Coronary artery (tissue), 2 donors: ENCODE data around the gene PPID.
"Not testable (repeated sequence)": the region's sequence is repeated elsewhere in the genome, so short reads cannot be mapped to it uniquely, and the experiment has no call there.

ENCODE experiments used
- DNase-seq: peaks from one replicate; pipeline ENCODE4 v3.0.0-alpha.2; 2017; ENCODE audit warnings: low spot score
- H3K27ac ChIP-seq, 2 donors: fragments of 200-600 bp; sonication (generic); one replicate each; pipeline ENCODE4 v1.5.1; 2016 to 2019
- H3K4me3 ChIP-seq: fragments of 200-600 bp; sonication (generic); 2 replicates; pipeline ENCODE4 v1.5.1; 2016; ENCODE audit warnings: mild to moderate bottlenecking, moderate library complexity
- TF ChIP-seq, protein P1 (sequence below): fragments of 200-600 bp; sonication (generic); IDR thresholded peaks from one replicate; pipeline ENCODE4 v1.5.1; 2019; ENCODE audit warnings: antibody characterized with exemption

Gene PPID

DNA sequence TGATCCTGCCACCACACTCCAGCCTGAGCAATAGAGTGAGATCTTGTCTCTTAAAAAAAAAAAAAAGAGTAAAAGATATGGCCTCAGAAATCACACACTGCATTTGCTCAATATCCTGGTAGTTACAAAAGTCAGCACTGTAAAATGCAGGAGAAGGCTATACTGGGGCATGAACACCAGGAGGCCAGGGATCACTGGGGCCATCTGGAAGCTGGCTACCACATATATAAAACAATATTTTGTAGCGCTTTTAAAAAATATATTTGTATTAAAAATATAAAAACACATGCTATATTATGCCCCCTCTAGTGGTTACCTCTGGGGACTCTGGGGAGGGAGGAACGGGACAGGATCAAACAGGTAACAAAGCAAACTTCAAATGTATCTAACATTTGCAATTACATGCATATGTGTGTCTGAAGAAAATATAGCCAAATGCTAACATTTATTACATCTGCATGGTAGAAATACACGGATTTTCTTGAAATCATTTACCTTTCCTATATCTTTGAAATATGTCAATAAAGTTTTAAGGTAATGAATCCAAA lies 55.5 kb downstream of the PPID start:
- Histone ChIP-seq H3K27ac (no peak overlapping the region), H3K4me3 (no peak overlapping the region)
- TF ChIP-seq, protein P1, sequence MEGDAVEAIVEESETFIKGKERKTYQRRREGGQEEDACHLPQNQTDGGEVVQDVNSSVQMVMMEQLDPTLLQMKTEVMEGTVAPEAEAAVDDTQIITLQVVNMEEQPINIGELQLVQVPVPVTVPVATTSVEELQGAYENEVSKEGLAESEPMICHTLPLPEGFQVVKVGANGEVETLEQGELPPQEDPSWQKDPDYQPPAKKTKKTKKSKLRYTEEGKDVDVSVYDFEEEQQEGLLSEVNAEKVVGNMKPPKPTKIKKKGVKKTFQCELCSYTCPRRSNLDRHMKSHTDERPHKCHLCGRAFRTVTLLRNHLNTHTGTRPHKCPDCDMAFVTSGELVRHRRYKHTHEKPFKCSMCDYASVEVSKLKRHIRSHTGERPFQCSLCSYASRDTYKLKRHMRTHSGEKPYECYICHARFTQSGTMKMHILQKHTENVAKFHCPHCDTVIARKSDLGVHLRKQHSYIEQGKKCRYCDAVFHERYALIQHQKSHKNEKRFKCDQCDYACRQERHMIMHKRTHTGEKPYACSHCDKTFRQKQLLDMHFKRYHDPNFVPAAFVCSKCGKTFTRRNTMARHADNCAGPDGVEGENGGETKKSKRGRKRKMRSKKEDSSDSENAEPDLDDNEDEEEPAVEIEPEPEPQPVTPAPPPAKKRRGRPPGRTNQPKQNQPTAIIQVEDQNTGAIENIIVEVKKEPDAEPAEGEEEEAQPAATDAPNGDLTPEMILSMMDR, result no peak
- DNase-seq, result no peak

DNA sequence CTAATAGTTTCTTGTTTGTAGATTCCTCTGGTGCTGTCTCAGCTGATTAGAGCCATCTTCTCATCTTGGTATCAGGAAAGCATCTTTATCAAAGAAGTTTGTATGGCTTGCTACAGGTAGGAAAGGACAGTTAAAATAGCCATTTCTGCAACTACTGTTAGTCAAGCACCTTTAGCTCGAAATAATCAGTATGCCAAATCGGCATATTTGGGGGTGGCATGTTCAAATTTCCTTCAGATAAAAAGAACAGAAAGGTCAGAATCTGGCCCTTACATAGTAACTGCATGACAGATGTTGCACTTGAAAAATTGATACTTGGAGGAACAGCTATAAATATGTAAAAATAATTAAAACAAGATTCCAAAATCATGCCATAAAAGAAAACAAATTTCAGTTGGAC lies 56.3 kb downstream of the PPID start:
- TF ChIP-seq, protein P1, result no peak
- no peak for DNase-seq
- Histone ChIP-seq H3K27ac (no peak overlapping the region), H3K4me3 (no peak overlapping the region)

DNA sequence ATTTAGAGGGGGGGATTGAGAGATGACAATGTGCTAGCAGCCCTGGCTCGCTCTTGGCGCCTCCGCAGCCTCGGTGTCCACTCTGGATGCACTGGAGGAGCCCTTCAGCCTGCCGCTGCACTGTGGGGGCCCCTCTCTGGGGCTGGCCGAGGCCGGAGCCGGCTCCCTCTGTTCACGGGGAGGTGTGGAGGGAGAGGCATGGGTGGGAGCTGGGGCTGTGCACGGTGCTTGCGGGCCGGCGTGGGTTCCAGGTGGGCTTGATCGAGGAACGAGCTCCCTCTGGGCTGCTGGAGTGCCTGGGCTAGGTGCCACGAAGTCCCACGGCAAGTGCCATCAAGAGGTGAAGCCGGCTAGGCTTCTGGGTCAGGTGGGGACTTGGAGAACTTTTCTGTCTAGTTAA lies 58.4 kb downstream of the PPID start:
- no peak for DNase-seq
- Histone ChIP-seq H3K27ac (no peak overlapping the region), H3K4me3 (no peak overlapping the region)
- TF ChIP-seq, protein P1, result no peak

DNA sequence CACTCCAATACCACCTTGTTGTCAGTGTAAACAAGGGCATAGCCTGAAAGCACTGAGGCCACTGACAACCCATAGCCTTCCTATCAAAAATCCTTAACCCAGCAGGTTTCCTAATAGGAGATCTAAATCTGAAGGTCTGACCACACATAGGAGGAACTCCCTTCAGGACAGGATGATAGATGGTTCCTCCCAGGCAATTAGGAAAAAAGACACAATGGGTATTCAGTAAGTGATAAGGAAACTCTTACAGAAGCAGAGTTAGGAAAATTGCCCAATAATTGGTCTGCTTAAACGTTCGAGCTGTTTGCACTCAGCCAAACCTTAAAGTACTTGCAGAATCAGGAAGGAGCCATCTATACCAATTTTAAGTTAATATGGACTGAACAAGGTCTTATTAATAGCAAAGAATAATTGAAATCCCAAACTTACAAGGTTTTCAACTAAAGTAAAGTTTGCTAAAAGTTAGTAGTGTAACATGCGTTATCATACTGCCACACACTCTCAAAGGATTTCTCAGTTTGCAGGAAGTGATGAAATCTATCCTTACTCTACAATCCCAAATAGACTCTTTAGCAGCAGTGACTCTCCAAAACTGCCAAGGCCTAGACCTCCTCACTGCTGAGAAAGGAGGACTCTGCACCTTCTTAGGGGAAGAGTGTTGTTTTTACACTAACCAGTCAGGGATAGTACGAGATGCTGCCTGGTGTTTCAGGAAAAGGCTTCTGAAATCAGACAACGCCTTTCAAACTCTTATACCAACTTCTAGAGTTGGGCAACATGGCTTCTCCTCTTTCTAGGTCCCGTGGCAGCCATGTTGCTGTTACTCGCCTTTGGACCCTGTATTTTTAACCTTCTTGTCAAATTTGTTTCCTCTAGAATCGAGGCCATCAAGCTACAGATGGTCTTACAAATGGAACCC lies 59.2 kb downstream of the PPID start:
- not testable (repeated sequence) for H3K4me3 ChIP-seq, H3K27ac ChIP-seq, DNase-seq

DNA sequence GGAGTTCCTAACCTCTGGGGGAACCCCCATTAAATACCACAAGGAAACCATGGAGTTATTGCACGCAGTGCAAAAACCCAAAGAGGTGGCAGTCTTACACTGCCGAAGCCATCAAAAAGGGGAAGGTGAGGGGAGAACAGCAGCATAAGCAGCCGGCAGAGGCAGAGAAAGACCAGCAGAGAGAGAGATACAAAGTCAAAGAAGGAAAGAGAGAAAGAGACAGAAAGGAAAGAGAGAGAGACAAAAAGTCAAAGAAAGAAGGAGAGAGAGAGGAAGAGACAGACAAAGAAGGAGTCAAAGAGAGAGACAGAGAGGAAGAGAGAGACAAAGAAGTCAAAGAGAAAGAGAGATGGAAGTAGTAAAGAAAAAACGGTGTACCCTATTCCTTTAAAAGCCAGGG lies 59.9 kb downstream of the PPID start:
- H3K4me3 ChIP-seq, H3K27ac ChIP-seq, DNase-seq: not testable (repeated sequence)
